ENCODE measurements around the gene GCG.

DNA sequence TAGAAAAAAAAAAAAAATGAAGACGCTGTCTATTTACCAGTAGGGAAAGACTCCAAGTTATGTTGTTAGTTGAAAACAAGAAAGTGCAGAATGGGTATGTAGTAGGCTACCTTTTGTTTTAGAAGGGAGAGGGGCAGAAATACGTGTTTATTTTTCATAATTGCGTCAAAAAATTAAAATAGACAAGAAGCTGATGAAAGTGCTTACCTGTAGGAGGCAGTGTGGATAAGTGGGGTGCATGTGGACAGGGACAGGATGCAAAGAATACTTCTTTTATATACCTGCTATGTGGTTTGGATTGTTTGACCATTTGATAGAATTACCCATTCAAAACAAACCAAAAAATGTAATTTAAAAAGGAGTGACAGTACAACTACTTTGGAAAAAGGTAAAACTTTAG lies 3.0 kb upstream of the GCG start:
- TF ChIP-seq CTCF (IDR thresholded peaks at IDR 0.05; ENCODE audit: insufficient read depth, low read length, poor library complexity, severe bottlenecking) (no peak), EZH2phosphoT487 (conservative IDR thresholded peaks at IDR 0.05; ENCODE audit: low read length) (no peak)

Data from SU-DHL-6 (cell line).